ENCODE measurements around the gene CYP2W1.

The CYP2W1 gene

DNA sequence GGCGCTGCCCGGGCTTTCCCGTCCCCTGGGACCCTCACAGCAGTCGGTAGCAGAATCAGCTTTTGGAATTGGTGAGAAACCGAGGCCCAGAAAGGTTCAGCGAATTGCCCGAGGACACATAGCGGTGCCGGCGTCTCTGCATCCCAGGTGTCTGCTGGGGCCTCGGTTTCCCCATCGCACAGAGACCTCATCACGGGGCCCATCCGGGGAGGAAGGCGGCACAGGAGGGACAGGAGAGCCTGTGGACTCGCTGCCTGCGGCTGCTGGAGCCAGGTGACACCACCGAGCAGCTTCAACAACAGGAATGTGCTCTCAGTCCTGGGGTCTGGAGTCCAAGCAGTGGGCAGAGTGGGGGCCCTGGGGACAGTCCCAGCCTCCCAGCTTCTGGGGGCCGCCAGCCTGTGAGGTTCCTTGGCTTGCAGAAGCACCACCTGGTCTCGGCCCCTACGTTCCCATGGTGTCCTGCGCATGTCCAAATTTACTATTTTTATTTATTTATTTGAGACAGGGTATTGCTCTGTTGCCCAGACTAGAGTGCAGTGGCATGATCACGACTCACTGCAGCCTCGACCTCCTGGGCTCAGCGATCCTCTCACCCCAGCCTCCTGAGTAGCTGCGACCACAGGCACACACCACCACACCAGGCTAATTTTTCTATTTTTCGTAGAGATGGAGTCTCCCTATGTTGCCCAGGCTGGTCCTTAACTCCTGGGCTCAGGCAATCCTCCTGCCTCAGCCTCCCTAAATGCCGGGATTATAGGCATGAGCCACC, 7.1 kb upstream of the CYP2W1 start:
- peaks cover 9% of the 10 kb centered on the region for H3K79me2 ChIP-seq (ENCODE audit: control insufficient read depth, insufficient read depth, low read length, poor library complexity)
- H3K79me1 ChIP-seq (ENCODE audit: low read length), result peaks cover 8% of the 10 kb centered on the region
- H3K14ac ChIP-seq (ENCODE audit: low read length), result peak overlapping the region; percentile 63
- no peak overlapping the region for H3K4me3 ChIP-seq (ENCODE audit: low read depth, low read length)
- peak overlapping the region; percentile 64 for H3K4me2 ChIP-seq (ENCODE audit: low read length)
- H2BK120ac ChIP-seq (ENCODE audit: insufficient read depth, low read length, poor library complexity), result peak overlapping the region; percentile 75
- H3K18ac ChIP-seq (ENCODE audit: low read length), result peak overlapping the region; percentile 57
- peak overlapping the region; percentile 93 for H4K8ac ChIP-seq (ENCODE audit: low read depth, low read length)
- H2BK5ac ChIP-seq (ENCODE audit: low read depth, low read length, poor library complexity), result no peak overlapping the region
- peak overlapping the region; percentile 80 for H2AFZ ChIP-seq (ENCODE audit: insufficient read depth, low read length, poor library complexity)
- no peak for DNase-seq
- H3K27me3 ChIP-seq (ENCODE audit: insufficient read depth, low read length), result no peaks in the 10 kb centered on the region
- H3K27ac ChIP-seq (ENCODE audit: low read depth, low read length), result no peak overlapping the region
- peak overlapping the region; percentile 86 for H4K12ac ChIP-seq (ENCODE audit: low read depth, low read length)
- no CpG with 5 or more reads among the region's 28 CpGs for whole genome bisulfite sequencing (ENCODE audit: extremely low coverage, insufficient coverage, insufficient read length)
- peak overlapping the region; percentile 41 for H2BK12ac ChIP-seq (ENCODE audit: low read length)
- H3K9ac ChIP-seq (ENCODE audit: low read length), result no peak overlapping the region
- peak overlapping the region; percentile 77 for H3K4ac ChIP-seq (ENCODE audit: low read depth, low read length)
- peak overlapping the region; percentile 88 for H4K91ac ChIP-seq (ENCODE audit: low read depth, low read length)
- H2AK5ac ChIP-seq (ENCODE audit: low read length), result peak overlapping the region; percentile 28
- H3K36me3 ChIP-seq (ENCODE audit: control insufficient read depth in 1 of 2, insufficient read depth in 2 of 2, low read length in 2 of 2), result peaks cover 10 to 18% of the 10 kb centered on the region in 2 experiments
- H3K4me1 ChIP-seq (ENCODE audit: control insufficient read depth in 1 of 2, insufficient read depth in 2 of 2, low read length in 2 of 2), result peaks cover 5 to 6% of the 10 kb centered on the region in 2 experiments
- peaks cover 3% of the 10 kb centered on the region for H3K9me3 ChIP-seq (ENCODE audit: insufficient read depth, low read depth, low read length)
- no peak overlapping the region for H3K23ac ChIP-seq (ENCODE audit: low read length)

DNA sequence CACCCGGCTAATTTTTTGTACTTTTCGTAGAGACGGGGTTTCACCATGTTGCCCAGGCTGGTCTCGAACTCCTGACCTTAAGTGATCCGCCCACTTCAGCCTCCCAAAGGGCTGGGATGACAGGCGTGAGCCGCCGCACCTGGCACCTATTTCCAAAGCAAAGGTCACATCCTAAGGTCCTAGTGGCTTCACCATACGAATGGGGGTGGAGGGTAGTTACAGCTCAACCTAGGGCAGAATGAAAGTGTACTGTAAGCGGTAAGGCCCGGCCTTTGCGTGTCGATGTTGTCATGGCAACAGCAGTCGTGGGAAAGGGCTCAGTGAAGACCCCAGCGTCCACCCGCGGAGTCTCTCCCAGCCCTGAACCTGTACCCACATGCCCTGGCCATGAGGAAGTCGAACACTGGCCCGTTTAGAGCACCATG, 6.1 kb upstream of the CYP2W1 start:
- peaks cover 8% of the 10 kb centered on the region for H3K79me1 ChIP-seq (ENCODE audit: low read length)
- H3K18ac ChIP-seq (ENCODE audit: low read length), result no peak overlapping the region
- H3K4me1 ChIP-seq (ENCODE audit: control insufficient read depth in 1 of 2, insufficient read depth in 2 of 2, low read length in 2 of 2), result peaks cover 5 to 6% of the 10 kb centered on the region in 2 experiments
- DNase-seq, result no peak
- no peak overlapping the region for H3K14ac ChIP-seq (ENCODE audit: low read length)
- H3K9me3 ChIP-seq (ENCODE audit: insufficient read depth, low read depth, low read length), result peaks cover 3% of the 10 kb centered on the region
- H3K4ac ChIP-seq (ENCODE audit: low read depth, low read length), result no peak overlapping the region
- no peak overlapping the region for H2AFZ ChIP-seq (ENCODE audit: insufficient read depth, low read length, poor library complexity)
- no CpG with 5 or more reads among the region's 19 CpGs for WGBS (ENCODE audit: extremely low coverage, insufficient coverage, insufficient read length)
- no peak overlapping the region for H3K23ac ChIP-seq (ENCODE audit: low read length)
- H2AK5ac ChIP-seq (ENCODE audit: low read length), result no peak overlapping the region
- H3K36me3 ChIP-seq (ENCODE audit: control insufficient read depth in 1 of 2, insufficient read depth in 2 of 2, low read length in 2 of 2), result peaks cover 7 to 14% of the 10 kb centered on the region in 2 experiments
- H2BK12ac ChIP-seq (ENCODE audit: low read length), result no peak overlapping the region
- no peak overlapping the region for H4K8ac ChIP-seq (ENCODE audit: low read depth, low read length)
- no peaks in the 10 kb centered on the region for H3K27me3 ChIP-seq (ENCODE audit: insufficient read depth, low read length)
- no peak overlapping the region for H4K91ac ChIP-seq (ENCODE audit: low read depth, low read length)
- peaks cover 9% of the 10 kb centered on the region for H3K79me2 ChIP-seq (ENCODE audit: control insufficient read depth, insufficient read depth, low read length, poor library complexity)
- no peak overlapping the region for H4K12ac ChIP-seq (ENCODE audit: low read depth, low read length)
- H3K4me2 ChIP-seq (ENCODE audit: low read length), result no peak overlapping the region
- H2BK5ac ChIP-seq (ENCODE audit: low read depth, low read length, poor library complexity), result no peak overlapping the region
- H3K27ac ChIP-seq (ENCODE audit: low read depth, low read length), result no peak overlapping the region
- no peak overlapping the region for H3K9ac ChIP-seq (ENCODE audit: low read length)
- no peak overlapping the region for H2BK120ac ChIP-seq (ENCODE audit: insufficient read depth, low read length, poor library complexity)
- H3K4me3 ChIP-seq (ENCODE audit: low read depth, low read length), result no peak overlapping the region

DNA sequence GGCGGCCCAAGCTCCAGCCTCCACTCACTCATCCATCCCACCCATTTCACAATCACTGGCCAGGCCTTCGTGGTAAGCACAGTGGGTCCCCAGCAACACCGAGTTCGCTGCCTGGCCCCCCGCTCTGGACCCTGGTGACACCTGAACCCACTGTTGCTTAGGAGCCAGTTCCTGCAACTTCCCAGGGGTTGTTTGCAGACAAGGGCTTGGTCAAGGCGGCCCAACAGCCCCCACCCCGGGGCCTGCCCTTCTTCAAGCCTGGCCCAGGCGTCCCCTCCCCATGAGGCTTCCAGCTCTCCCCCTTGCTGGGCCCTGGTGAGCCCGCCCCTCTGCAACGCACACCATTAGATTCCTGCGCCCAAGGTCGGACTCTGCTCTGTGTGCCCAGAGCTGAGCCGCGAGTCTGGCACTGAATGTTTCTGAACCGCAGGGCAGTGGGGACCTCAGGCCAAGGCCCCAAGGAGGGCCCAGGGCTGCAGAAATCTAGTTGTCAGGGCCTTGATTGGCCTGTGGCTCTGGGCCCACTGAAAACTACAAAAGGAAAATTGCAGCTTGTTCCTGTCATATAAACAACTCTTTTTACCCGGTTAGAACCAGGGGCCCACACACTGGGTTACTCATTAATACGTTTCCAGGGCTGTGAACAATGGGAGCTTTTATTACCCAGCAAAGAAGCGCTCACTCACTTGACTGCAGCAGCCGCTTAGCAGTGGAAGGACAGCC, 5.5 kb upstream of the CYP2W1 start:
- no peak overlapping the region for H3K4me2 ChIP-seq (ENCODE audit: low read length)
- peaks cover 9% of the 10 kb centered on the region for H3K79me2 ChIP-seq (ENCODE audit: control insufficient read depth, insufficient read depth, low read length, poor library complexity)
- H3K4me3 ChIP-seq (ENCODE audit: low read depth, low read length), result no peak overlapping the region
- no peak overlapping the region for H2BK120ac ChIP-seq (ENCODE audit: insufficient read depth, low read length, poor library complexity)
- H2AK5ac ChIP-seq (ENCODE audit: low read length), result no peak overlapping the region
- H3K27ac ChIP-seq (ENCODE audit: low read depth, low read length), result no peak overlapping the region
- H4K91ac ChIP-seq (ENCODE audit: low read depth, low read length), result no peak overlapping the region
- H3K23ac ChIP-seq (ENCODE audit: low read length), result no peak overlapping the region
- no peak overlapping the region for H2BK12ac ChIP-seq (ENCODE audit: low read length)
- no peak overlapping the region for H4K12ac ChIP-seq (ENCODE audit: low read depth, low read length)
- H2BK5ac ChIP-seq (ENCODE audit: low read depth, low read length, poor library complexity), result no peak overlapping the region
- peaks cover 5 to 6% of the 10 kb centered on the region in 2 experiments for H3K4me1 ChIP-seq (ENCODE audit: control insufficient read depth in 1 of 2, insufficient read depth in 2 of 2, low read length in 2 of 2)
- H3K79me1 ChIP-seq (ENCODE audit: low read length), result peaks cover 8% of the 10 kb centered on the region
- H4K8ac ChIP-seq (ENCODE audit: low read depth, low read length), result no peak overlapping the region
- no peak overlapping the region for H2AFZ ChIP-seq (ENCODE audit: insufficient read depth, low read length, poor library complexity)
- no peak overlapping the region for H3K4ac ChIP-seq (ENCODE audit: low read depth, low read length)
- DNase-seq, result no peak
- no peak overlapping the region for H3K9ac ChIP-seq (ENCODE audit: low read length)
- no peaks in the 10 kb centered on the region for H3K27me3 ChIP-seq (ENCODE audit: insufficient read depth, low read length)
- no CpG with 5 or more reads among the region's 19 CpGs for WGBS (ENCODE audit: extremely low coverage, insufficient coverage, insufficient read length)
- no peak overlapping the region for H3K14ac ChIP-seq (ENCODE audit: low read length)
- peaks cover 3% of the 10 kb centered on the region for H3K9me3 ChIP-seq (ENCODE audit: insufficient read depth, low read depth, low read length)
- H3K18ac ChIP-seq (ENCODE audit: low read length), result no peak overlapping the region
- peaks cover 3 to 8% of the 10 kb centered on the region in 2 experiments for H3K36me3 ChIP-seq (ENCODE audit: control insufficient read depth in 1 of 2, insufficient read depth in 2 of 2, low read length in 2 of 2)

DNA sequence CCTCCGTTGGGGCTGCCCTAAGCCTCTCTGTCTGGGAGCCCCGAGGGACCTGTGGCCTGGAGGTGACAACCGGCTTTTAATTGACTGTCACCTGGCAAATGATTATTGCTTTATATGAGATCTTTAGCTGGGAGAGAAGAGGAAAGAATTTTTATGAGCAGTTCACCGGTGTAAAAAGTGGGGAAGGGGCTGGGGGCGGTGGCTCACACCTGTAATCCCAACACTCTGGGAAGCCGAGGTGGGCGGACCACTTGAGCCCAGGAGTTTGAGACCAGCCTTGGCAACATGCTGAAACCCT, 5.0 kb upstream of the CYP2W1 start:
- Histone ChIP-seq H3K14ac (ENCODE audit: low read length) (no peak overlapping the region), H3K18ac (ENCODE audit: low read length) (no peak overlapping the region), H4K91ac (ENCODE audit: low read depth, low read length) (no peak overlapping the region), H3K4ac (ENCODE audit: low read depth, low read length) (no peak overlapping the region), H2BK5ac (ENCODE audit: low read depth, low read length, poor library complexity) (no peak overlapping the region), H3K36me3 (ENCODE audit: control insufficient read depth in 1 of 2, insufficient read depth in 2 of 2, low read length in 2 of 2) (peaks cover 3% of the 10 kb centered on the region in 2 experiments), H3K4me3 (ENCODE audit: low read depth, low read length) (no peak overlapping the region), H3K79me1 (ENCODE audit: low read length) (peaks cover 8% of the 10 kb centered on the region), H3K23ac (ENCODE audit: low read length) (no peak overlapping the region), H2BK12ac (ENCODE audit: low read length) (no peak overlapping the region), H2AFZ (ENCODE audit: insufficient read depth, low read length, poor library complexity) (no peak overlapping the region), H3K27ac (ENCODE audit: low read depth, low read length) (no peak overlapping the region), H4K8ac (ENCODE audit: low read depth, low read length) (no peak overlapping the region), H2BK120ac (ENCODE audit: insufficient read depth, low read length, poor library complexity) (no peak overlapping the region), H3K4me1 (ENCODE audit: control insufficient read depth in 1 of 2, insufficient read depth in 2 of 2, low read length in 2 of 2) (peaks cover 5 to 6% of the 10 kb centered on the region in 2 experiments), H2AK5ac (ENCODE audit: low read length) (no peak overlapping the region), H3K79me2 (ENCODE audit: control insufficient read depth, insufficient read depth, low read length, poor library complexity) (peaks cover 9% of the 10 kb centered on the region), H3K27me3 (ENCODE audit: insufficient read depth, low read length) (no peaks in the 10 kb centered on the region), H4K12ac (ENCODE audit: low read depth, low read length) (no peak overlapping the region), H3K4me2 (ENCODE audit: low read length) (no peak overlapping the region), H3K9ac (ENCODE audit: low read length) (no peak overlapping the region), H3K9me3 (ENCODE audit: insufficient read depth, low read depth, low read length) (peaks cover 3% of the 10 kb centered on the region)
- no CpG with 5 or more reads among the region's 7 CpGs for WGBS (ENCODE audit: extremely low coverage, insufficient coverage, insufficient read length)
- no peak for DNase-seq
